Stimulated activated CD8-positive, alpha-beta memory T cell treated with anti-CD3 and anti-CD28 coated beads, Interleukin-7, amount 100 ng/mL, for 24 hours (primary cell): ENCODE measurements around the gene OSBPL10.

Source experiments
- DNase-seq: peaks from one replicate; pipeline ENCODE4 v3.0.0-alpha.2; 2020; ENCODE audit warnings: low read depth

OSBPL10 gene

GRCh38 chr3:31615071-31615875 is 365.8 kb downstream of the OSBPL10 start:
- no peak for DNase-seq

- DNase-seq = no peak
These were observed 366.7 kb downstream of the OSBPL10 start for GRCh38 chr3:31614162-31614921.

GRCh38 chr3:31613654-31614053 is 367.4 kb downstream of the OSBPL10 start:
- DNase-seq = no peak

GRCh38 chr3:31613177-31613576 is 367.9 kb downstream of the OSBPL10 start:
- DNase-seq = no peak
